Measurements from ENCODE around the gene PCOLCE2. TPM values are rescaled to one million over a fixed set of nuclear protein-coding genes. Genes with fewer than 3 reads are reported as not detected.

PCOLCE2 gene
- total and polyA plus RNA-seq, 2 of the 8 experiments (the other 6 are each of a cell fraction or from before 2014, with no cell fraction given): 11.1 to 12.6 TPM

GRCh38 chr3:142888099-142888480, 793 bp downstream of the PCOLCE2 start (continued):
- TF ChIP-seq SAP30 (IDR thresholded peaks at IDR 0.05; ENCODE audit: insufficient read depth, insufficient replicate concordance, low read length) (no peak), KDM5A (IDR thresholded peaks at IDR 0.05; ENCODE audit: low read length) (no peak), POU5F1 (IDR thresholded peaks at IDR 0.05; ENCODE audit: low read depth, low read length) (no peak), SP2 (IDR thresholded peaks at IDR 0.05; ENCODE audit: low read length) (no peak), ATF3 (IDR thresholded peaks at IDR 0.05; ENCODE audit: insufficient read depth, low read depth, low read length) (no peak), SIN3A (conservative IDR thresholded peaks at IDR 0.05 in 1 of 2, IDR thresholded peaks at IDR 0.05 in 1 of 2; ENCODE audit: low read depth in 1 of 2, low read length in 2 of 2) (no peak), SRF (IDR thresholded peaks at IDR 0.05; ENCODE audit: low read depth, low read length) (0 out of 2 replicates have a peak, but pooled peaks have one; percentile 12), CTBP2 (IDR thresholded peaks at IDR 0.05; ENCODE audit: borderline replicate concordance, insufficient read depth, insufficient read length, low read length) (peak; percentile 26), RFX5 (IDR thresholded peaks at IDR 0.05; ENCODE audit: borderline replicate concordance, low read depth, low read length) (no peak), RXRA (IDR thresholded peaks at IDR 0.05; ENCODE audit: insufficient read depth, low read depth, low read length) (no peak), GABPA (IDR thresholded peaks at IDR 0.05; ENCODE audit: borderline replicate concordance, insufficient read depth, low read length) (peak; percentile 38; the same call in 1 of the 2 replicates), TAF1 (IDR thresholded peaks at IDR 0.05; ENCODE audit: low read depth, low read length) (peak; percentile 38; the same call in 1 of the 2 replicates), ZNF274 (IDR thresholded peaks at IDR 0.05; ENCODE audit: borderline replicate concordance, extremely low read depth, low read length) (no peak), RAD21 (IDR thresholded peaks at IDR 0.05 in 1 of 2, conservative IDR thresholded peaks at IDR 0.05 in 1 of 2; ENCODE audit: low read depth in 2 of 2, low read length in 2 of 2) (0 out of 4 replicates have a peak, but pooled peaks of 1 of the 2 experiments have one; percentile 1), SIRT6 (IDR thresholded peaks at IDR 0.05; ENCODE audit: low read length) (no peak), TBP (IDR thresholded peaks at IDR 0.05; ENCODE audit: low read depth, low read length) (0 out of 2 replicates have a peak, but pooled peaks have one; percentile 34), SP1 (IDR thresholded peaks at IDR 0.05; ENCODE audit: low read depth, low read length) (no peak), FOSL1 (IDR thresholded peaks at IDR 0.05; ENCODE audit: insufficient read depth, low read depth, low read length) (no peak)

Data from H1 (cell line).